Ectodermal cell (in vitro differentiated cells): ENCODE data around the gene DARS1.

Experiments used
- H3K27ac ChIP-seq: 2 replicates; pipeline ENCODE4 v1.7.0; 2013; ENCODE audit warnings: mild to moderate bottlenecking, low read depth, low read length; ENCODE audit not compliant: insufficient read depth, poor library complexity, severe bottlenecking
- H3K27me3 ChIP-seq: 2 replicates; pipeline ENCODE4 v1.7.0; 2013; ENCODE audit warnings: mild to moderate bottlenecking, low read length; ENCODE audit not compliant: insufficient read depth, control insufficient read depth, poor library complexity, severe bottlenecking
- H3K36me3 ChIP-seq: one replicate; pipeline ENCODE4 v1.7.0; 2013; ENCODE audit warnings: low read length; ENCODE audit not compliant: control insufficient read depth, insufficient read depth
- H3K4me1 ChIP-seq: one replicate; pipeline ENCODE4 v1.7.0; 2013; ENCODE audit warnings: low read length; ENCODE audit not compliant: control insufficient read depth, insufficient read depth
- H3K4me3 ChIP-seq: 2 replicates; pipeline ENCODE4 v1.7.0; 2013; ENCODE audit warnings: low read depth, low read length, control low read depth; ENCODE audit not compliant: insufficient read depth
- H3K9me3 ChIP-seq: 2 replicates; pipeline ENCODE4 v1.7.0; 2013; ENCODE audit warnings: mild to moderate bottlenecking, low read length, moderate library complexity; ENCODE audit not compliant: control insufficient read depth
- WGBS, 2 experiments: methylation state at CpG; one replicate each; pipeline ENCODE4 v1.1.7; 2013; ENCODE audit warnings: missing lambda C conversion rate in 2 of 2; 5-methylcytosine and 5-hydroxymethylcytosine counted together

The DARS1 gene

GRCh38 chr2:136025057-136025973 is 39.9 kb upstream of the DARS1 start:
- Histone ChIP-seq H3K27ac (peak overlapping the region; percentile 99), H3K9me3 (no peaks in the 10 kb centered on the region), H3K36me3 (no peaks in the 10 kb centered on the region), H3K27me3 (no peaks in the 10 kb centered on the region), H3K4me1 (peaks cover 59% of the 10 kb centered on the region), H3K4me3 (peak overlapping the region; percentile 3)
- WGBS, 2 experiments = 2 to 3% methylated on average over 43 of the region's 43 CpGs

- Histone ChIP-seq H3K27me3 (no peaks in the 10 kb centered on the region), H3K4me1 (peaks cover 59% of the 10 kb centered on the region), H3K9me3 (no peaks in the 10 kb centered on the region), H3K36me3 (no peaks in the 10 kb centered on the region), H3K4me3 (no peak overlapping the region), H3K27ac (peak overlapping the region; percentile 99)
- 88 to 94% methylated on average over 3 of the region's 3 CpGs for WGBS, 2 experiments
Observed at GRCh38 chr2:136024616-136025015, 39.2 kb upstream of the DARS1 start.

GRCh38 chr2:136024185-136024584 is 38.8 kb upstream of the DARS1 start:
- H3K4me3 ChIP-seq = no peak overlapping the region
- 93% methylated on average over 6 of the region's 6 CpGs for WGBS, 2 experiments
- H3K9me3 ChIP-seq = no peaks in the 10 kb centered on the region
- H3K27me3 ChIP-seq = no peaks in the 10 kb centered on the region
- H3K36me3 ChIP-seq = no peaks in the 10 kb centered on the region
- H3K27ac ChIP-seq = peak overlapping the region; percentile 99
- peaks cover 59% of the 10 kb centered on the region for H3K4me1 ChIP-seq

- no peaks in the 10 kb centered on the region for H3K27me3 ChIP-seq
- H3K4me3 ChIP-seq = no peak overlapping the region
- peaks cover 59% of the 10 kb centered on the region for H3K4me1 ChIP-seq
- H3K36me3 ChIP-seq = no peaks in the 10 kb centered on the region
- WGBS, 2 experiments = 76 to 84% methylated on average over 2 of the region's 2 CpGs
- H3K9me3 ChIP-seq = no peaks in the 10 kb centered on the region
- H3K27ac ChIP-seq = no peak overlapping the region
Observed at GRCh38 chr2:136023416-136023815, 38.0 kb upstream of the DARS1 start.

GRCh38 chr2:136022396-136023146 is 37.1 kb upstream of the DARS1 start:
- WGBS, 2 experiments = 91 to 96% methylated on average over 3 of the region's 3 CpGs
- Histone ChIP-seq H3K27me3 (no peaks in the 10 kb centered on the region), H3K36me3 (no peaks in the 10 kb centered on the region), H3K4me1 (peaks cover 58% of the 10 kb centered on the region), H3K27ac (no peak overlapping the region), H3K4me3 (no peak overlapping the region), H3K9me3 (no peaks in the 10 kb centered on the region)

- Histone ChIP-seq H3K9me3 (no peaks in the 10 kb centered on the region), H3K4me1 (peaks cover 52% of the 10 kb centered on the region), H3K36me3 (no peaks in the 10 kb centered on the region), H3K4me3 (no peak overlapping the region), H3K27me3 (no peaks in the 10 kb centered on the region), H3K27ac (no peak overlapping the region)
- 92 to 95% methylated on average over 4 of the region's 4 CpGs for WGBS, 2 experiments
Observed at GRCh38 chr2:136021976-136022375, 36.5 kb upstream of the DARS1 start.

- 92 to 94% methylated on average over 2 of the region's 2 CpGs for WGBS, 2 experiments
- Histone ChIP-seq H3K4me1 (peaks cover 50% of the 10 kb centered on the region), H3K27ac (no peak overlapping the region), H3K9me3 (no peaks in the 10 kb centered on the region), H3K4me3 (no peak overlapping the region), H3K36me3 (no peaks in the 10 kb centered on the region), H3K27me3 (no peaks in the 10 kb centered on the region)
Observed at GRCh38 chr2:136021406-136021805, 36.0 kb upstream of the DARS1 start.

- no peak overlapping the region for H3K4me3 ChIP-seq
- no peak overlapping the region for H3K27ac ChIP-seq
- H3K27me3 ChIP-seq = no peaks in the 10 kb centered on the region
- no peaks in the 10 kb centered on the region for H3K9me3 ChIP-seq
- WGBS, 2 experiments = 93% methylated on average over 2 of the region's 2 CpGs
- H3K4me1 ChIP-seq = peaks cover 45% of the 10 kb centered on the region
- H3K36me3 ChIP-seq = no peaks in the 10 kb centered on the region
Observed at GRCh38 chr2:136020831-136021230, 35.4 kb upstream of the DARS1 start.

GRCh38 chr2:136019825-136020224 is 34.4 kb upstream of the DARS1 start:
- Histone ChIP-seq H3K9me3 (no peaks in the 10 kb centered on the region), H3K4me1 (peaks cover 39% of the 10 kb centered on the region), H3K27ac (no peak overlapping the region), H3K27me3 (no peaks in the 10 kb centered on the region), H3K36me3 (no peaks in the 10 kb centered on the region), H3K4me3 (no peak overlapping the region)
- WGBS, 2 experiments = 94 to 95% methylated on average over 8 of the region's 8 CpGs

- Histone ChIP-seq H3K27me3 (no peaks in the 10 kb centered on the region), H3K36me3 (no peaks in the 10 kb centered on the region), H3K9me3 (no peaks in the 10 kb centered on the region), H3K4me1 (peaks cover 34% of the 10 kb centered on the region), H3K4me3 (no peak overlapping the region), H3K27ac (no peak overlapping the region)
- WGBS, 2 experiments = 94 to 96% methylated on average over 5 of the region's 5 CpGs
Observed at GRCh38 chr2:136019306-136019705, 33.9 kb upstream of the DARS1 start.
